CD4-positive, alpha-beta T cell treated with Interleukin-2 at 100 ng/mL for 4 hours (primary cell): ENCODE data around the gene CBLB.

Experiments
- DNase-seq: peaks from one replicate; pipeline ENCODE4 v3.0.0-alpha.2; 2020; ENCODE audit warnings: low spot score

Gene CBLB

GRCh38 chr3:105869861-105870755 is 1.3 kb upstream of the CBLB start:
- DNase-seq = no peak

- DNase-seq = no peak
These were observed 670 bp upstream of the CBLB start for GRCh38 chr3:105869531-105869833.

GRCh38 chr3:105868431-105868741 is 426 bp downstream of the CBLB start:
- DNase-seq = no peak

GRCh38 chr3:105867712-105868430 is 941 bp downstream of the CBLB start:
- DNase-seq = no peak

GRCh38 chr3:105866656-105867653 is 1.9 kb downstream of the CBLB start:
- DNase-seq = peak; percentile 63

- DNase-seq = no peak
These were observed 2.9 kb downstream of the CBLB start for GRCh38 chr3:105865867-105866350.

- no peak for DNase-seq
These were observed 3.7 kb downstream of the CBLB start for GRCh38 chr3:105865016-105865623.

- no peak for DNase-seq
These were observed 4.6 kb downstream of the CBLB start for GRCh38 chr3:105864212-105864611.

GRCh38 chr3:105863608-105864007 is 5.2 kb downstream of the CBLB start:
- no peak for DNase-seq

GRCh38 chr3:105862217-105862616 is 6.6 kb downstream of the CBLB start:
- DNase-seq = no peak

- no peak for DNase-seq
These were observed 8.2 kb downstream of the CBLB start for GRCh38 chr3:105860641-105861040.

- DNase-seq = no peak
These were observed 10.8 kb downstream of the CBLB start for GRCh38 chr3:105858017-105858416.

- DNase-seq = no peak
These were observed 11.2 kb downstream of the CBLB start for GRCh38 chr3:105857601-105858000.

GRCh38 chr3:105856605-105857004 is 12.2 kb downstream of the CBLB start:
- no peak for DNase-seq

- DNase-seq = peak; percentile 35
These were observed 14.9 kb downstream of the CBLB start for GRCh38 chr3:105853801-105854432.

- no peak for DNase-seq
These were observed 17.2 kb downstream of the CBLB start for GRCh38 chr3:105851582-105851981.

GRCh38 chr3:105851176-105851575 is 17.6 kb downstream of the CBLB start:
- DNase-seq = no peak

- DNase-seq = no peak
These were observed 18.2 kb downstream of the CBLB start for GRCh38 chr3:105850593-105850992.

GRCh38 chr3:105848821-105849220 is 20.0 kb downstream of the CBLB start:
- no peak for DNase-seq

- no peak for DNase-seq
These were observed 20.9 kb downstream of the CBLB start for GRCh38 chr3:105847865-105848264.

- no peak for DNase-seq
These were observed 21.4 kb downstream of the CBLB start for GRCh38 chr3:105847452-105847851.
